ENCODE measurements around the gene ADAMTS1. TPM values are rescaled to one million over a fixed set of nuclear protein-coding genes. Genes with fewer than 3 reads are reported as not detected.

Gene ADAMTS1
- total and polyA plus RNA-seq, 2 of the 4 experiments (the other 2 are of a cell fraction) = 116 to 317 TPM

DNA sequence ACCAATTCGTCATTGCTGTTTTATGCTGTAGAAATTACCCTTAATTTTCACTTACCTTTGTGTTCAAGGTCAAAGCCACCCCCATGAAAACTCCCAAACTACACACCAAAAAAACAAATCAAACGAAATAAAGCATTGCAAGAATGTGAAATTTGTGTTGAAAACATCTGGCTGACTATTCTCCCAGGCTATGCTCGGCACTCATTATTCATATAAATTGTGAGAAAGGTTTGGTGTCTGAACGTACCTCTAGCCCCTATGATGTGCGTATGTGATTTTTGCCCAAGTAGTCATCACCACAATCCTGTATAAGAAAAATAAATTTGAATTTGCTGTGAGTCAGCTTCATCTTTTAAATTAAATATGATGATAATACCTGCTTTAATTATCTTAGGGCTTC, 34.9 kb downstream of the ADAMTS1 start:
- H3K9me3 ChIP-seq (ENCODE audit: control insufficient read depth, insufficient read depth, low read length) = no peaks in the 10 kb centered on the region; the same call in 1 of the 2 replicates
- no peak overlapping the region for H2BK120ac ChIP-seq (ENCODE audit: low read depth, low read length)
- H4K5ac ChIP-seq (ENCODE audit: low read depth, low read length) = no peak overlapping the region
- dilution Hi-C loops (cut with HindIII; ENCODE audit: low sequenced_read_pairs, unreplicated experiment) (no loop called here), intact Hi-C loops (cut with micrococcal nuclease) (no loop called here), in situ Hi-C loops (cut with MboI; ENCODE audit: low sequenced_read_pairs) (no loop called here)
- no peak overlapping the region for H2BK15ac ChIP-seq (ENCODE audit: low read depth, low read length)
- H2AK9ac ChIP-seq (replicated peaks; ENCODE audit: low read depth, low read length, poor library complexity) = no peak overlapping the region
- ChIA-PET CTCF (no interaction called here), POLR2A (ENCODE audit: unreplicated experiment) (no interaction called here)
- no peaks in the 10 kb centered on the region for H4K20me1 ChIP-seq (ENCODE audit: insufficient read depth, low read length)
- ATAC-seq (ENCODE audit: low read depth) (no peak), DNase-seq (peak; percentile 87)
- no peaks in the 10 kb centered on the region for H3K79me1 ChIP-seq (ENCODE audit: low read depth in 1 of 2, low read length in 2 of 2)
- no peak overlapping the region for H3K18ac ChIP-seq (ENCODE audit: low read depth, low read length)
- no peak overlapping the region for H3K9ac ChIP-seq (ENCODE audit: low read depth, low read length)
- BruUV-seq (replicated peaks) = no TSS peak
- no peak overlapping the region for H4K8ac ChIP-seq (ENCODE audit: low read depth in 2 of 2, low read length in 2 of 2)
- no peak overlapping the region for H3K4me2 ChIP-seq (ENCODE audit: low read depth, low read length)
- peak overlapping the region; percentile 46 for H2BK5ac ChIP-seq (ENCODE audit: low read depth, low read length, poor library complexity, severe bottlenecking)
- H3K27ac ChIP-seq (ENCODE audit: insufficient read depth, low read length) = no peak overlapping the region
- no peak overlapping the region for H2AFZ ChIP-seq (replicated peaks; ENCODE audit: low read length, poor library complexity)
- H3K27me3 ChIP-seq (ENCODE audit: control insufficient read depth, insufficient read depth, low read length) = no peaks in the 10 kb centered on the region
- no peak overlapping the region for H3K56ac ChIP-seq (ENCODE audit: extremely low read depth, insufficient read depth, low read length)
- H3K23ac ChIP-seq (ENCODE audit: low read depth, low read length) = no peak overlapping the region
- no peak overlapping the region for H3K14ac ChIP-seq (replicated peaks; ENCODE audit: low read depth, low read length)
- H3K4me3 ChIP-seq (ENCODE audit: insufficient read depth, low read depth, low read length) = no peak overlapping the region
- no peak overlapping the region for H2AK5ac ChIP-seq (ENCODE audit: low read depth, low read length)
- H4K91ac ChIP-seq (ENCODE audit: insufficient read depth, low read depth, low read length) = no peak overlapping the region
- TF ChIP-seq NFE2L2 (IDR thresholded peaks at IDR 0.05; ENCODE audit: low read depth, low read length) (no peak), FOS (IDR thresholded peaks at IDR 0.05; ENCODE audit: low read depth, low read length) (0 out of 2 replicates have a peak, but pooled peaks have one; percentile 37)
- H3K4me1 ChIP-seq (ENCODE audit: control insufficient read depth, insufficient read depth, low read length) = peaks cover 6% of the 10 kb centered on the region
- no peak overlapping the region for H3K4ac ChIP-seq (ENCODE audit: low read depth, low read length)
- peaks cover 3% of the 10 kb centered on the region; the same call in 1 of the 2 replicates for H3K9me1 ChIP-seq (ENCODE audit: insufficient read depth, low read length)
- WGBS, 2 experiments (ENCODE audit: extremely low coverage in 2 of 2, insufficient read length in 1 of 2) = no CpG with 5 or more reads among the region's 5 CpGs
- no peak overlapping the region for H2BK20ac ChIP-seq (ENCODE audit: low read depth, low read length)
- no peaks in the 10 kb centered on the region for H3K36me3 ChIP-seq (ENCODE audit: control insufficient read depth, insufficient read depth, low read length)
